GM23338 (cell line): ENCODE data around the gene COX10. TPM values are rescaled to one million over a fixed set of nuclear protein-coding genes. Genes with fewer than 3 reads are reported as not detected.

Experiments
- ATAC-seq: fragments of 200-7000 bp; cut with Tn5 transposase; 3 replicates; pipeline ENCODE4 v1.9.1; 2020
- DNase-seq: peaks from one replicate; pipeline ENCODE4 v3.0.0-alpha.2; 2015; ENCODE audit warnings: low spot score
- H2AFZ ChIP-seq: fragments of 200-600 bp; sonication (generic); 2 replicates; pipeline ENCODE4 v1.8.0; 2016; ENCODE audit warnings: antibody characterized with exemption, mild to moderate bottlenecking, moderate library complexity
- H3F3A ChIP-seq: fragments of 200-600 bp; sonication (generic); replicated peaks from 2 replicates; pipeline ENCODE4 v1.8.0; 2017; ENCODE audit warnings: antibody characterized with exemption, mixed run types, low read depth
- H3K27ac ChIP-seq: fragments of 200-600 bp; sonication (generic); 2 replicates; pipeline ENCODE4 v1.6.1; 2016; ENCODE audit warnings: low read depth
- H3K27me3 ChIP-seq: fragments of 200-600 bp; sonication (generic); 2 replicates; pipeline ENCODE4 v1.8.0; 2016; ENCODE audit warnings: mild to moderate bottlenecking, mixed run types, moderate library complexity; ENCODE audit not compliant: insufficient read depth
- H3K36me3 ChIP-seq: fragments of 200-600 bp; sonication (generic); 2 replicates; pipeline ENCODE4 v1.8.0; 2016; ENCODE audit warnings: mild to moderate bottlenecking; ENCODE audit not compliant: insufficient read depth
- H3K4me1 ChIP-seq: fragments of 200-600 bp; sonication (generic); 2 replicates; pipeline ENCODE4 v1.8.0; 2016; ENCODE audit warnings: mild to moderate bottlenecking, moderate library complexity; ENCODE audit not compliant: insufficient read depth
- H3K4me2 ChIP-seq: fragments of 200-600 bp; sonication (generic); 2 replicates; pipeline ENCODE4 v1.7.1; 2017; ENCODE audit warnings: mixed run types
- H3K4me3 ChIP-seq: fragments of 200-600 bp; sonication (generic); 2 replicates; pipeline ENCODE4 v1.6.1; 2016; ENCODE audit warnings: mixed run types
- H3K79me2 ChIP-seq: fragments of 200-600 bp; sonication (generic); replicated peaks from 2 replicates; pipeline ENCODE4 v1.8.0; 2017; ENCODE audit warnings: mild to moderate bottlenecking; ENCODE audit not compliant: insufficient read depth
- H3K9me2 ChIP-seq: fragments of 200-600 bp; sonication (generic); 2 replicates; pipeline ENCODE4 v1.8.0; 2017; ENCODE audit not compliant: insufficient read depth
- H4K20me1 ChIP-seq: fragments of 200-600 bp; sonication (generic); replicated peaks from 2 replicates; pipeline ENCODE4 v1.8.0; 2017; ENCODE audit warnings: mild to moderate bottlenecking; ENCODE audit not compliant: insufficient read depth
- H3K27ac Mint-ChIP-seq: 2 replicates; pipeline ENCODE4 v1.8.0; 2020; ENCODE audit warnings: inconsistent platforms, mild to moderate bottlenecking, moderate library complexity, mixed read lengths
- H3K27me3 Mint-ChIP-seq: 3 replicates; pipeline ENCODE4 v1.8.0; 2022; ENCODE audit warnings: low read depth, mild to moderate bottlenecking, moderate library complexity, mixed read lengths, inconsistent platforms; ENCODE audit not compliant: insufficient read depth, poor library complexity
- H3K36me3 Mint-ChIP-seq: 3 replicates; pipeline ENCODE4 v1.8.0; 2021; ENCODE audit warnings: low read depth, mild to moderate bottlenecking, inconsistent platforms, moderate library complexity, mixed read lengths
- H3K4me1 Mint-ChIP-seq: 3 replicates; pipeline ENCODE4 v1.8.0; 2020; ENCODE audit warnings: mild to moderate bottlenecking, inconsistent platforms, mixed read lengths
- H3K4me3 Mint-ChIP-seq: 3 replicates; pipeline ENCODE4 v1.8.0; 2021; ENCODE audit warnings: moderate library complexity, mild to moderate bottlenecking, inconsistent platforms, mixed read lengths
- H3K9me3 Mint-ChIP-seq: 3 replicates; pipeline ENCODE4 v1.8.0; 2020; ENCODE audit warnings: moderate library complexity, mild to moderate bottlenecking, inconsistent platforms, mixed read lengths
- EZH2phosphoT487 ChIP-seq: fragments of 200-600 bp; sonication (generic); IDR thresholded peaks from one replicate; pipeline ENCODE4 v1.8.1; 2018; ENCODE audit warnings: antibody characterized with exemption; ENCODE audit not compliant: unreplicated experiment
- NANOG ChIP-seq: IDR thresholded peaks from 2 replicates; pipeline ENCODE4 v1.6.1; 2016; ENCODE audit warnings: antibody characterized with exemption, borderline replicate concordance
- POLR2AphosphoS5 ChIP-seq: IDR thresholded peaks from 2 replicates; pipeline ENCODE4 v1.6.1; 2016; ENCODE audit warnings: antibody characterized with exemption, low read depth
- STAT1 ChIP-seq: IDR thresholded peaks from one replicate; pipeline ENCODE4 v1.6.1; 2016; ENCODE audit warnings: antibody characterized with exemption; ENCODE audit not compliant: unreplicated experiment
- ZNF331 ChIP-seq: fragments of 250-450 bp; sonication (Bioruptor Pico); IDR thresholded peaks from 2 replicates; pipeline ENCODE4 v1.5.0; 2020; ENCODE audit warnings: low read depth, mild to moderate bottlenecking, moderate library complexity
- polyA plus RNA-seq: library from polyadenylated mRNA; unstranded; fragments of >200 nt; fragmentation: Nextera tagmentation; extraction: Ambion mirVana; gene quantifications from 2 replicates; pipeline ENCODE4 v1.2.1, GENCODE V29; 2016
- total RNA-seq: library from RNA; depleted of rRNA; stranded (reverse); fragments of >200 nt; shearing (Covaris generic); gene quantifications from 2 replicates; pipeline ENCODE4 v1.2.3, GENCODE V29; 2014
- TF ChIP-seq, protein P1 (sequence below): IDR thresholded peaks from one replicate; pipeline ENCODE4 v1.6.1; 2018; ENCODE audit warnings: antibody characterized with exemption; ENCODE audit not compliant: unreplicated experiment
- TF ChIP-seq, protein P2 (sequence below): fragments of 250-450 bp; sonication (Bioruptor Pico); IDR thresholded peaks from 2 replicates; pipeline ENCODE4 v1.5.0; 2020; ENCODE audit warnings: mild to moderate bottlenecking, moderate library complexity

The COX10 gene
- total and polyA plus RNA-seq, 2 experiments from 2014 or later, result 25.7 to 46.6 TPM

DNA sequence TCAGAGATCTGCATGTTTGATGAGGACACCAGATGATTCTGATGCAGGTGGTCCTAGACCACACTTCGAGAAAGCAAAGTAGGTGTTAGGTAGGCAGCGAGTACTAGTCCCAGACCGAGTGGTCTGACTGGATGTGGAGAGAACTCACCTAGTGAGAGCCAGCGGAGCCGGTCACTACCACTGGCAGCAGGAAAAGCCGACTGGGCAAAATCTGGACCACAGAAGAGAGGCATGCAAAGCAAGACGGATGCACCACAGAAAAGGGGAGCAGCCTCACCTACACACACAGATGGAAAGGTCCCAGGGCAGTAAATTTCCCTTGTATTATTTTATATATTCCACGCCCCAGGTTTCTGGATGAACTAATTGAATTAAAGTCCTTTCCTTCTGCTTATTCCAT, 13.5 kb downstream of the COX10 start:
- ATAC-seq, result no peak
- H3K27me3 Mint-ChIP-seq, result no peaks in the 10 kb centered on the region
- no peak overlapping the region for H3K27ac Mint-ChIP-seq

More for the DNA sequence above, 13.5 kb downstream of the COX10 start:
- H3K4me2 ChIP-seq, result no peak overlapping the region
- no peak overlapping the region; the same call in 1 of the 2 replicates for H3K27ac ChIP-seq
- DNase-seq, result no peak
- no peak overlapping the region for H3K4me3 ChIP-seq
- peaks cover 11% of the 10 kb centered on the region for H4K20me1 ChIP-seq
- H3K9me2 ChIP-seq, result no peaks in the 10 kb centered on the region
- no peaks in the 10 kb centered on the region for H3K9me3 Mint-ChIP-seq
- no peak overlapping the region for H3K4me3 Mint-ChIP-seq
- H2AFZ ChIP-seq, result no peak overlapping the region
- H3K4me1 Mint-ChIP-seq, result peaks cover 6% of the 10 kb centered on the region; the same call in 2 of the 3 replicates
- no peaks in the 10 kb centered on the region; the same call in 1 of the 2 replicates for H3K4me1 ChIP-seq
- H3K79me2 ChIP-seq, result peaks cover 64% of the 10 kb centered on the region
- TF ChIP-seq, protein P1, sequence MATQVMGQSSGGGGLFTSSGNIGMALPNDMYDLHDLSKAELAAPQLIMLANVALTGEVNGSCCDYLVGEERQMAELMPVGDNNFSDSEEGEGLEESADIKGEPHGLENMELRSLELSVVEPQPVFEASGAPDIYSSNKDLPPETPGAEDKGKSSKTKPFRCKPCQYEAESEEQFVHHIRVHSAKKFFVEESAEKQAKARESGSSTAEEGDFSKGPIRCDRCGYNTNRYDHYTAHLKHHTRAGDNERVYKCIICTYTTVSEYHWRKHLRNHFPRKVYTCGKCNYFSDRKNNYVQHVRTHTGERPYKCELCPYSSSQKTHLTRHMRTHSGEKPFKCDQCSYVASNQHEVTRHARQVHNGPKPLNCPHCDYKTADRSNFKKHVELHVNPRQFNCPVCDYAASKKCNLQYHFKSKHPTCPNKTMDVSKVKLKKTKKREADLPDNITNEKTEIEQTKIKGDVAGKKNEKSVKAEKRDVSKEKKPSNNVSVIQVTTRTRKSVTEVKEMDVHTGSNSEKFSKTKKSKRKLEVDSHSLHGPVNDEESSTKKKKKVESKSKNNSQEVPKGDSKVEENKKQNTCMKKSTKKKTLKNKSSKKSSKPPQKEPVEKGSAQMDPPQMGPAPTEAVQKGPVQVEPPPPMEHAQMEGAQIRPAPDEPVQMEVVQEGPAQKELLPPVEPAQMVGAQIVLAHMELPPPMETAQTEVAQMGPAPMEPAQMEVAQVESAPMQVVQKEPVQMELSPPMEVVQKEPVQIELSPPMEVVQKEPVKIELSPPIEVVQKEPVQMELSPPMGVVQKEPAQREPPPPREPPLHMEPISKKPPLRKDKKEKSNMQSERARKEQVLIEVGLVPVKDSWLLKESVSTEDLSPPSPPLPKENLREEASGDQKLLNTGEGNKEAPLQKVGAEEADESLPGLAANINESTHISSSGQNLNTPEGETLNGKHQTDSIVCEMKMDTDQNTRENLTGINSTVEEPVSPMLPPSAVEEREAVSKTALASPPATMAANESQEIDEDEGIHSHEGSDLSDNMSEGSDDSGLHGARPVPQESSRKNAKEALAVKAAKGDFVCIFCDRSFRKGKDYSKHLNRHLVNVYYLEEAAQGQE, result no peak
- TF ChIP-seq EZH2phosphoT487 (no peak), NANOG (no peak), STAT1 (no peak), ZNF331 (CRISPR knock-in tag) (no peak), POLR2AphosphoS5 (no peak)
- TF ChIP-seq, protein P2, sequence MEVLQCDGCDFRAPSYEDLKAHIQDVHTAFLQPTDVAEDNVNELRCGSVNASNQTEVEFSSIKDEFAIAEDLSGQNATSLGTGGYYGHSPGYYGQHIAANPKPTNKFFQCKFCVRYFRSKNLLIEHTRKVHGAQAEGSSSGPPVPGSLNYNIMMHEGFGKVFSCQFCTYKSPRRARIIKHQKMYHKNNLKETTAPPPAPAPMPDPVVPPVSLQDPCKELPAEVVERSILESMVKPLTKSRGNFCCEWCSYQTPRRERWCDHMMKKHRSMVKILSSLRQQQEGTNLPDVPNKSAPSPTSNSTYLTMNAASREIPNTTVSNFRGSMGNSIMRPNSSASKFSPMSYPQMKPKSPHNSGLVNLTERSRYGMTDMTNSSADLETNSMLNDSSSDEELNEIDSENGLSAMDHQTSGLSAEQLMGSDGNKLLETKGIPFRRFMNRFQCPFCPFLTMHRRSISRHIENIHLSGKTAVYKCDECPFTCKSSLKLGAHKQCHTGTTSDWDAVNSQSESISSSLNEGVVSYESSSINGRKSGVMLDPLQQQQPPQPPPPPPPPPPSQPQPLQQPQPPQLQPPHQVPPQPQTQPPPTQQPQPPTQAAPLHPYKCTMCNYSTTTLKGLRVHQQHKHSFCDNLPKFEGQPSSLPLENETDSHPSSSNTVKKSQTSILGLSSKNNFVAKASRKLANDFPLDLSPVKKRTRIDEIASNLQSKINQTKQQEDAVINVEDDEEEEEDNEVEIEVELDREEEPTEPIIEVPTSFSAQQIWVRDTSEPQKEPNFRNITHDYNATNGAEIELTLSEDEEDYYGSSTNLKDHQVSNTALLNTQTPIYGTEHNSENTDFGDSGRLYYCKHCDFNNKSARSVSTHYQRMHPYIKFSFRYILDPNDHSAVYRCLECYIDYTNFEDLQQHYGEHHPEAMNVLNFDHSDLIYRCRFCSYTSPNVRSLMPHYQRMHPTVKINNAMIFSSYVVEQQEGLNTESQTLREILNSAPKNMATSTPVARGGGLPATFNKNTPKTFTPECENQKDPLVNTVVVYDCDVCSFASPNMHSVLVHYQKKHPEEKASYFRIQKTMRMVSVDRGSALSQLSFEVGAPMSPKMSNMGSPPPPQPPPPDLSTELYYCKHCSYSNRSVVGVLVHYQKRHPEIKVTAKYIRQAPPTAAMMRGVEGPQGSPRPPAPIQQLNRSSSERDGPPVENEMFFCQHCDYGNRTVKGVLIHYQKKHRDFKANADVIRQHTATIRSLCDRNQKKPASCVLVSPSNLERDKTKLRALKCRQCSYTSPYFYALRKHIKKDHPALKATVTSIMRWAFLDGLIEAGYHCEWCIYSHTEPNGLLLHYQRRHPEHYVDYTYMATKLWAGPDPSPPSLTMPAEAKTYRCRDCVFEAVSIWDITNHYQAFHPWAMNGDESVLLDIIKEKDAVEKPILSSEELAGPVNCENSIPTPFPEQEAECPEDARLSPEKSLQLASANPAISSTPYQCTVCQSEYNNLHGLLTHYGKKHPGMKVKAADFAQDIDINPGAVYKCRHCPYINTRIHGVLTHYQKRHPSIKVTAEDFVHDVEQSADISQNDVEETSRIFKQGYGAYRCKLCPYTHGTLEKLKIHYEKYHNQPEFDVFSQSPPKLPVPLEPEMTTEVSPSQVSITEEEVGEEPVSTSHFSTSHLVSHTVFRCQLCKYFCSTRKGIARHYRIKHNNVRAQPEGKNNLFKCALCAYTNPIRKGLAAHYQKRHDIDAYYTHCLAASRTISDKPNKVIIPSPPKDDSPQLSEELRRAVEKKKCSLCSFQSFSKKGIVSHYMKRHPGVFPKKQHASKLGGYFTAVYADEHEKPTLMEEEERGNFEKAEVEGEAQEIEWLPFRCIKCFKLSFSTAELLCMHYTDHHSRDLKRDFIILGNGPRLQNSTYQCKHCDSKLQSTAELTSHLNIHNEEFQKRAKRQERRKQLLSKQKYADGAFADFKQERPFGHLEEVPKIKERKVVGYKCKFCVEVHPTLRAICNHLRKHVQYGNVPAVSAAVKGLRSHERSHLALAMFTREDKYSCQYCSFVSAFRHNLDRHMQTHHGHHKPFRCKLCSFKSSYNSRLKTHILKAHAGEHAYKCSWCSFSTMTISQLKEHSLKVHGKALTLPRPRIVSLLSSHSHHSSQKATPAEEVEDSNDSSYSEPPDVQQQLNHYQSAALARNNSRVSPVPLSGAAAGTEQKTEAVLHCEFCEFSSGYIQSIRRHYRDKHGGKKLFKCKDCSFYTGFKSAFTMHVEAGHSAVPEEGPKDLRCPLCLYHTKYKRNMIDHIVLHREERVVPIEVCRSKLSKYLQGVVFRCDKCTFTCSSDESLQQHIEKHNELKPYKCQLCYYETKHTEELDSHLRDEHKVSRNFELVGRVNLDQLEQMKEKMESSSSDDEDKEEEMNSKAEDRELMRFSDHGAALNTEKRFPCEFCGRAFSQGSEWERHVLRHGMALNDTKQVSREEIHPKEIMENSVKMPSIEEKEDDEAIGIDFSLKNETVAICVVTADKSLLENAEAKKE, result no peak
- H3F3A ChIP-seq, result no peaks in the 10 kb centered on the region
- H3K36me3 Mint-ChIP-seq, result peaks cover 15% of the 10 kb centered on the region
- H3K27me3 ChIP-seq, result no peaks in the 10 kb centered on the region
- peaks cover 11% of the 10 kb centered on the region; the same call in 1 of the 2 replicates for H3K36me3 ChIP-seq
